Astrocyte of the hippocampus (primary cell): ENCODE results near the gene KRTAP4-5.
"Not testable (repeated sequence)": the region's sequence is repeated elsewhere in the genome, so short reads cannot be mapped to it uniquely, and the experiment has no call there.

Experiments used
- DNase-seq: peaks from one replicate; pipeline ENCODE4 v3.0.0; 2011; ENCODE audit warnings: low read depth, low spot score

Gene KRTAP4-5

DNA sequence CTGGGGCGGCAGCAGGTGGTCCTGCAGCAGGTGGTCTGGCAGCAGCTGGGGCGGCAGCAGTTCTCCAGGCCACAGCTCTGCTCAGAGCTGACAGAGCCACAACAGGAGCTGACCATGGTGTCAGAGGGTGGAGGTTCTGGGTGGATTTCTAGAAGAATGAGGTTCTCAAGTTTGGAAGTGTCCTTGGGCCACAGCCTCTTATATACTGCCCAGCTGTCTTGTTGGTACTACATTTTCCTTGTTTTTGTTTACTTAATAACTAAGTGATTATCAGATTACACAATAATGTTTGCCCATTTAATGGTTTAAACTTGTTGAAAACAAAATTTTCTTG lies at the start of gene KRTAP4-5:
Gene KRTAP4-5, minus strand, starts transcription at position 174 of the 334 bp plus-strand sequence. Its CDS starts 58 bp downstream, at position 116.
- DNase-seq, result no peak

DNA sequence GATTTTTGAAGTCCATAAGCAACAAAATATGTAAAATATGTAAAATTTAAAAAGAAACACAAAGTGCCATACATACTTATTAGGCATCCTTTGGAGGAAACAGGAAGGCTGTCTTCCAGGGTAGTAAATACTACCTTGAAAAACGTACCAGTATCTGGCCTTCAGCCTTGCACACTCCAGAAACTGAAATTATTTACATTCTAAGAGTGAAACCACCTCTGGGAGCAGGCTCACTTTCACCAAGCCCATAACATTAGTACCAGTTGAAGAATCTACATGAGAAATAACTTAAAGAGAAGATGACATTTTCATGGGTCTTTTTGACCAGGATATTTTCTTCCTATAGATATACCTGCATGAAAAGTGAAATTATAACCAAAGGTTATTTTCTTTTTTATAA lies 46.4 kb upstream of the KRTAP4-5 start:
- no peak for DNase-seq

DNA sequence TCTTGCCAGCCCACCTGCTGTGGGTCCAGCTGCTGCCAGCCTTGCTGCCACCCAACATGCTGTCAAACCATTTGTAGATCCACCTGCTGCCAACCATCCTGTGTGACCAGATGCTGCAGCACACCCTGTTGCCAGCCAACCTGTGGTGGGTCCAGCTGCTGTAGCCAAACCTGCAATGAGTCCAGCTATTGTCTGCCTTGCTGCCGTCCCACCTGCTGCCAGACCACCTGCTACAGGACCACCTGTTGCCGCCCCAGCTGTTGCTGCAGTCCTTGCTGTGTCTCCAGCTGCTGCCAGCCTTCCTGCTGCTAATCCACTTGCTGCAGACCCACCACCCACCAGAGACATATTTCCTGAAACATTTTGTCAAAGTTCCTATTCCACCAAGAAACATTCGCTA lies 40.7 kb upstream of the KRTAP4-5 start:
- no peak for DNase-seq

DNA sequence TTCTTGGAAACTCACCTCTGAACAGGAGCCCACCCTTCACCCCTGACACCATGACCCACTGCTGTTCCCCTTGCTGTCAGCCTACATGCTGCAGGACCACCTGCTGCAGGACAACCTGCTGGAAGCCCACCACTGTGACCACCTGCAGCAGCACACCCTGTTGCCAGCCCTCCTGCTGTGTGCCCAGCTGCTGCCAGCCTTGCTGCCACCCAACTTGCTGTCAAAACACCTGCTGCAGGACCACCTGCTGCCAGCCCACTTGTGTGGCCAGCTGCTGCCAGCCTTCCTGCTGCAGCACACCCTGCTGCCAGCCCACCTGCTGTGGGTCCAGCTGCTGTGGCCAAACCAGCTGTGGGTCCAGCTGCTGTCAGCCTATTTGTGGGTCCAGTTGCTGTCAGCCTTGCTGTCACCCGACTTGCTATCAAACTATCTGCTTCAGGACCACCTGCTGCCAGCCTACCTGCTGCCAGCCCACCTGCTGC lies 40.3 kb upstream of the KRTAP4-5 start, which contains the start of gene KRTAP9-1:
Gene KRTAP9-1, plus strand, starts transcription at position 51 of the 482 bp plus-strand sequence. Its CDS starts 0 bp downstream, at position 51.
- DNase-seq, result not testable (repeated sequence)

DNA sequence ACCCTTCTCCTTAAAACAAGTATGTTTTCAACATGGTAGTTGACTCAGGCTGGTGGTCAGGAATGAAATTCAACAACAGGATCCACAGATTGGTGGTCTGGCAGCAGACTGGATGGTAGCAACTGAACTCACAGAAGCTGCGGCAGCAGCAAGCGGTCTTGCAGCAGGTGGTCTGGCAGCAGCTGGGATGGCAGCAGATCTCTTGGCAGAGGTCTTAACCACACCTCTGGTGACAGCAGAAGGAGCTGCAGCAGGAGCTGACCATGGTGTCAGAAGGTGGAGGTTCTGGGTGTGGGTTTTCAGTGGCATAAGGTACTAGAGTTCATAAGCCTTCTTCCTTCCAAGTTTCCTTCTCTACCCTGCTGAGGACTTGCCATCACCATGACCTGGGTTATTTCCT lies 37.2 kb upstream of the KRTAP4-5 start:
- no peak for DNase-seq

DNA sequence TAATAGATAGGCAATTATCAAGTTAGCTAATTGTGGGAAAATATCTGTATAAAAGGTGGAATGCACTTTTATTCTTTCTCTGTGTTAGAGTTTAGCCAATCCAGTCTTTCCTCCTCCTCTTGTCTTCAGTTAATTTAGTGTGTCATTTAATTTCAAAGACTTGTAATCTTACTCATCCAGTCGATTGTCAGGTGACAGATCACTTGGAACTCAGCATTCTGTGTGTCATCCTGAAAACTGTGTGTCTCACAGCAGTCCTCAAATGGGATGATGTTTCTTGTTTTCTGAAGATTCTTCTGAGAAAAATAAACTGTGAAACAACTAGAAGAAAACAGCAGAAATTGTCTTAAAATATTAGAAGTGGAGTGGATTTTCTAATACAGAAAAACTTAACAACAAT lies 35.4 kb upstream of the KRTAP4-5 start:
- no peak for DNase-seq

DNA sequence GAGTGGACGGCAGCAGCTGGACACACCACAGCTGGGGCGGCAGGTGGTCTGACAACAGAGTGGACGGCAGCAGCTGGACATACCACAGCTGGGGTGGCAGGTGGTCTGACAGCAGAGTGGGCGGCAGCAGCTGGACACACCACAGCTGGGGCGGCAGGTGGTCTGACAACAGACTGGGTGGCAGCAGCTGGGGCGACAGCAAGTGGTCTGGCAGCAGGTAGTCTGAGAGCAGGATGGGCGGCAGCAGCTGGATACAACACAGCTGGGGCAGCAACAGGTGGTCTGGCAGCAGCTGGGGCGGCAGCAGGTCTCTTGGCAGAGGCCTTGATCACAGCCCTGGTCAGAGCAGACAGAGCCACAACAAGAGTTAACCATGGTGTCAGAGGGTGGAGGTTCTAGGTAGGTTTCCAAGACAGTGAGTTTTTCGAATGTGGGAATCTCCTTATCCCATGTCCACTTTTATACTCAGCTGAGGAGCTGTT lies 34.9 kb upstream of the KRTAP4-5 start, which contains the start of gene KRTAP4-1:
Gene KRTAP4-1, minus strand, starts transcription at position 432 of the 482 bp plus-strand sequence. Its CDS starts 57 bp downstream, at position 375.
- DNase-seq, result no peak

DNA sequence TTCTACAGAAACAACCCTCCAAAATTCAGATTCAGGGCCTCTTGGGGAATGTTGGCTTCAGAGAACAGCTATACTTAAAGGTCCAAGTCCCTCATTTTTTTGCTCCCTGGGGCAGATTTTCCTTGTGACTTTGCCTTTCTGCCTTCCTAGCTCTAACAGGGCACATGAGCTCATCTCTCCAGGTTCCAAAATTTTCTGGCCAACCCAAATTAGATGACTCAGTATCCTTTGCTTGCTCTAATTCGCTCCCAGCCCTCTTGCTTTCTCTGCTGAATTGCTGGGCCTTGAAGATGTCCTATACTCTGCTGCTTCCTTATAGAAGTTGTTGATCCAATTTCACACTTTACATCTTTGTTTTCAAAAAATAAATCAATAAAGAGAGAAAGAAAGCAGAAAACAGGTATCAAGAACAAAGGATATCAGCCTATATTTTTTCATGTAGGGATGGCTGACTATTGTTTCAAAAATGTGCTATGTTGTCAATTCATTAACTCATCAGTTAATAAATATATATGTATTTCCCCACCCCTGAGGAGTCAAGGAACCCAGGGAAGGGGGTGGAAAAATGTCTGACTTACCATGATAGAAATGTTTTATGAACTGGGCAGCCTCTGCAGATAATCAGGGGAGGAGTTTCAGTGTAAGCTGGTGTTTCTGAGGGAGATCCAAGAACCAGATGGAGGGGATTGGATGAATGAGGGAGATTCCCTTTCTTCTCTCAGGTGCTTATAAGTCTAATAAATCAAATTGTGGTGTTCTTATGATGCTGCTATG lies 29.4 kb upstream of the KRTAP4-5 start:
- DNase-seq, result no peak

DNA sequence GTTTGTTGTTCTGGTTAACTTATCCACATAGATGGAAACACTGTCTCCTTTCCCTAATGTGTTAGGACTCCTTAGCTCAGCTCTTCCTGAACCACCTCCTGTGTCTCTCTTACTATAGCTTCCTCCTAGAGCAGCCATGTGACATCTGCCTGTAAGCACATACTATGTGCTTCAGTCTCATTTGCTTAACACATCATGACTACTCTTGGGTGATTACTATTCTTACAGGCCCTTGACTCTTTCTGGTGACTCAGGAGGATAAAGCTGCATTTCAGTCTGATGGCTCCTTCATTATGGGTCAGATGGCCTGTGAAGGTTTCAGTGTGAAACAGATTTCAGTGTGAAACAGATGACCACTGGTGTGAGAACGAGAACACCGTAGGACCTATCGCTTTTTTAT lies 28.7 kb upstream of the KRTAP4-5 start:
- DNase-seq, result no peak

DNA sequence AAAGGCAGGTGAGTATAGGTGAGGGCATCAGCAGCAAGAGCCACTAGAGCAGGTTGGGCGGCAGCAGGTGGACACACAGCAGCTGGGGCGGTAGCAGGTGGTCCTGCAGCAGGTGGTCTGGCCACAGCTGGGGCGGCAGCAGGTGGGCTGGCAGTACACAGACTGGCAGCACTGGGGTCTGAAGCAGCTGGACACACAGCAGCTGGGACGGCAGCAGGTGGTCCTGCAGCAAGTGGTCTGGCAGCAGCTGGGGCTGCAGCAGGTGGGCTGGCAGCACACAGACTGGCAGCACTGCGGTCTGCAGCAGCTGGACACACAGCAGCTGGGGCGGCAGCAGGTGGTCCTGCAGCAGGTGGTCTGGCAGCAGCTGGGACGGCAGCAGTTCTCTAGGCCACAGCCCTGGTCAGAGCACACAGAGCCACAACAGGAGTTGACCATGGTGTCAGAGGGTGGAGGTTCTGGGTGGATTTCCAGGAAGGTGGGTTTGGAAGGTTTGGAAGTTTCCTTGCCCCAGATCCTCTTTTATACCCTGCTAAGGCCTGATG lies 28.2 kb upstream of the KRTAP4-5 start, which contains the start of gene KRTAP4-2:
Gene KRTAP4-2, minus strand, starts transcription at position 495 of the 545 bp plus-strand sequence. Its CDS starts 57 bp downstream, at position 438.
- no peak for DNase-seq

DNA sequence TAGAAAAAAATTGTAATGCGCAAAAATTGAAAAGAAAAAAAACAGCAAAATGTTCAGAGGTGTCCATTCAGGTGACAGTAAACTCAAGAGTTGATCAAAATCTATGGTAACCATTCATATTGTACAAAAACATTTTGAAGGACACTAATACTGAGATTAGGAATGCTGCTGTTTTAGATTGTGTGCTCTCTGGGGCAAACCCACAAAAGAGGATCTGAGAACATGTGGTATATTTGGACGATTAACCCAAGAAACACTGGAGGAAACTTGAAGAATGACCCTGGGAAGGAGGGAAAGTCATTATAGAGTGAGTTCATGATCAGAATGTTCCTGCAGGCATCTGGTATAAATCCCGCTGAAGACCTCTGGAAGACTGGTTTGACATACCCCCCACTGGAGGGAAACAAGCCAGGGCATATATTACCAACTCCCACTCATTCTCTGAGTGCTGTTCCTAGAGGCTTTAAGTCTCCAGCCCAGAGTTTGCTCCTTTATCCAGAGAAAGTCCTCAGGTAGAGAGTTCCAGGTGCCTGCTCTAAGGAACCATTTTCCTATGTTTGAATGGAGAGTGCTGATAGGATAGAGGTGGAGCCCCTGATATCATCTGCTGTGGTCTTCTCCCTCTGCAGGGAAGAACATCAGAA lies 27.2 kb upstream of the KRTAP4-5 start:
- no peak for DNase-seq

DNA sequence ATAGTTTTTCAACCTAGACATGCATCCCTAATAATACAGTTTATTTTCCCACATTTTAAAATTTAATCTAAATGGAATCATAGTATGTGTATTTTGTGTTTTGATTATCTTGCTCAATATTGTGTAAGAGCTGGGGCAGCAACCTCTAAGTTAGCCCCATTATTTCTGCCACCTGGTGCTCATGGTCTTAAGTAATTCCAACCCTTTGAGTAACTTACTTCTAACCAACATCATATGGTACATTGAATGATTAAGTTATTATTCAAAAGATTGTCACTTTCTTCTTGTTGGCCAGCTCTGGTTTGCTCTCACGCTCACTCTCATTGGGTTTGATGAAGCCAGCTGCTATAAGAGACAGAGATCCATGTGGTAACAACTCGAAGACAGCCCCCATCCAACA lies 22.3 kb upstream of the KRTAP4-5 start:
- DNase-seq, result no peak

DNA sequence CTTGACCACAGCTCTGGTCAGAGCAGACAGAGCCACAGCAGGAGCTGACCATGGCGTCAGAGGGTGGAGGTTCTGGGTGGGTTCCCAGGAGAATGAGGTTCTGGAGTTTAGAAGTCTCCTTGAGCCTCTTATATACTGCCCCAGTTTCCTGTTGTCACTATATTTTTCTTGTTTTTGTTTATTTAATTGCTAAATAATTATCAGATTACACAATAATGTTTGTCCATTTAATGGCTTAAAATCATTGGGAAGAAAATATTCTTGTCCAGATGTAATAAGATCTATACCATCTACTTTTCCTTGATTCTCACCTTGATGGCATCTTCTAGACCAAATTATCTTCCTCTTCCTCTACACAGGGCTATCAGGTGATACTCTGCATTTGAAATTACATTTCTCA lies 18.5 kb upstream of the KRTAP4-5 start, which contains the start of gene KRTAP4-3:
Gene KRTAP4-3, minus strand, starts transcription at position 101 of the 400 bp plus-strand sequence. Its CDS starts 49 bp downstream, at position 52.
- no peak for DNase-seq

DNA sequence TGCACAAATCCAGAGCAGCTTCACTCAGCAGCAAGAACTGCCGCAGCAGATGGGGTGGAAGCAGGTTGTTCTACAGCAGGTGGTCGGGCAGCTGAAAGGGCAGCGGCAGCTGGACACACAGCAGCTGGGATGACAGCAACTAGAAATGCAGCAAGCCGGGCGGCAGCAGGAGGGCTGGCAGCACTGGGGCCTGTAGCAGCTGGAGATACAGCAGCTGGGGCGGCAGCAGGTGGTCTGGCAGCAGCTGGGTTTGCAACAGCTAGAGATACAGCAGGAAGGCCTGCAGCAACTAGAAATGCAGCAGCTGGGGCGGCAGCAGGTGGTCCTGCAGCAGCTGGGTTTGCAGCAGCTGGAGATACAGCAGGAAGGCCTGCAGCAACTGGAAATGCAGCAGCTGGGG lies 17.9 kb upstream of the KRTAP4-5 start:
- DNase-seq, result no peak

DNA sequence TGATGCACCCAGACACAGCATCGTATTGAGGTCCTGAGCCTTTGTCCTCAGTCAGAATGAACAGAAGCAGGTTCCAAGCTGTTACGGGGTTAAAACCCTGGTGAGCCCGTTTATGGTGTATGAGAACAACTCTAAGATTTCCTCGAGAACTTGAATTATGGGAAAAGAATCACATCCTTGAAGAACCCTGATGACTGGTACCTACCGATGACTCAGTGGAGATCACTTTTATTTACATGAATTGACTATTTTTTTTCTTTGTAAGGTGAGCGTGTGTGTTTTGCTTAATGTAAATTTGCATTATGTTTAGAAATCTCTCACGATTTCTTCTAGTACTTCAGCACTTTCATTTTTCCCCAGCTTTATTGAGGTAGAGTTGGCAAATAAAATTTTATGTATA lies 14.2 kb upstream of the KRTAP4-5 start:
- DNase-seq, result no peak

DNA sequence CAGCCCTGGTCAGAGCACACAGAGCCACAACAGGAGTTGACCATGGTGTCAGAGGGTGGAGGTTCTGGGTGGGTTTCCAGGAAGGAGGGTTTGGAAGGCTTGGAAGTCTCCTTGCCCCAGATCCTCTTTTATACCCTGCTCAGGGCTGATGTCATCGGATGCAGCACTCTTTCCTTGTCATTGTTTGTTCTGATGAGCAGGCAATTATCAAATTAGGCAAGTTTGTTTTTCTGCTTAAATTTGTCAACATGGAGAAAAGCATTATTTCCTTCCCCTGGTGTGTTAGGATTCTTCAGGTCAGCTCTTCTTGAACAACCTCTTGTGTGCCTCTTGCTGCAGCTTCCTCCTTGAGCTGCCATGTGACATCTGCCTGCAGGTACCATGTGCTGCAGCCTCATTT lies 11.0 kb upstream of the KRTAP4-5 start, which contains the start of gene KRTAP4-4:
Gene KRTAP4-4, minus strand, starts transcription at position 101 of the 400 bp plus-strand sequence. Its CDS starts 57 bp downstream, at position 44.
- DNase-seq, result no peak

DNA sequence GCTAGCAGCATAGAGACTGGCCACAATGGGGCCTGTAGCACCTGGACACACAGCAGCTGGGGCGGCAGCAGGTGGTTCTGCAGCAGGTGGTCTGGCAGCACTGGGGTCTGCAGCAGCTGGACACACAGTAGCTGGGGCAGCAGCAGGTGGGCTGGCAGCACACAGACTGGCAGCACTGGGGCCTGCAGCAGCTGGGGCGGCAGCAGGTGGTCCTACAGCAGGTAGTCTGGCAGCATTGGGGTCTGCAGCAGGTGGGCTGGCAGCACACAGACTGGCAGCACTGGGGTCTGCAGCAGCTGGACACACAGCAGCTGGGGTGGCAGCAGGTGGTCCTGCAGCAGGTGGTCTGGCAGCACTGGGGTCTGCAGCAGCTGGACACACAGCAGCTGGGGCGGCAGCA lies 10.6 kb upstream of the KRTAP4-5 start:
- DNase-seq, result not testable (repeated sequence)

DNA sequence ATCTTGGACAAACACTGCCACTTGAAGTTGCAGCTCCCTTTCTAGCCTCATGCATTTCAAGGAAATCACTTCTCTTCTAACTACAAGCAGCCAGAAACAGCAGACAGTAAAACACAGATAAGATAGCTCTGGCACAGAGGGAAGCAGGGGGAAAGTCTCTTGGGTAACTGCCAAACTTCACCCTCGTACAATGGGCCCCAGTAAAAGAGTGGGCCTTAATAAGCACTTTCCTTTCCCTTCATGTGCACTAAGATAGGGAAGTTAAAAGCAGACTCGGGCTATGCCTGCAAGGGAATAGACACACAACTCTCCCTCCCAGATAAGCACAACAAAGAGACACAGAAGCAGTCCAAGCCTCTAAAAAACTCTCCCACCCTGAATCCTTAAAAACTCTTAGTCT lies 4.2 kb upstream of the KRTAP4-5 start:
- DNase-seq, result no peak

DNA sequence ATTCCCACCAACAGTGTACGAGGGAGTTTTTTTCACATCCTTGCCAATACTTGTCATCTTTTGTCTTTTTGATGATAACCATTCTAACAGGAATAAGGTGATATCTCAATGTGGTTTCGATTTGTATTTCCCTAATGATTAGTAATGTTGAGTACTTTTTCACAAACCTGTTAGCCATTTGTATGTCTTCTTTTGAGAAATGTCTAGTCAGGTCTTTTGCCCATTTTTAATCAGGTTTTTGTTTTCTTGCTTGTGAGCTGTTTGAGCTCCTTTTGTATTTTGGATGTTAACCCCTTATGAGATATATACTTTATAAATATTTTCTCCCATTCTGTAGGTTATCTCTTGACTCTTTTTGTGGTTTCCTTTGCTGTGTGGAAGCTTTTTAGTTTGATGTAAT lies 1.9 kb upstream of the KRTAP4-5 start:
- DNase-seq, result no peak

DNA sequence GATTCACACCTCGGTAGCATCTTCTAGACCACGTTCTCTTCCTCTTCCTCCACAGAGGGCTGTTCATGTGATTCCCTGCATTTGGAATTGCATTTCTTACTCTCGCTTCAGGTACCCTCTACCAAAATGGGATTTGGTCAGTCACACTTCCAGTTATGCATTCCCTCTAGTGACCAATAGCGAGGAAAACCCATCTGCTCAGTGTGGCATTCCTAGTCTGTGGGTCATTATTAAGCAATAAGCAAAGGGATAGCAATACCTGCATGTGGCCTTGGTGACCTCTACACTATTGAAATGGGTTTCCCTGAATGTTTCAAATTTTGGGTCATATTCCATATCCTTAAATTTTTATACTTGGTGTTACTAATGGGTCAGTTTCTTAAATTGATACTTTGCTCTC lies 401 bp upstream of the KRTAP4-5 start:
- no peak for DNase-seq

DNA sequence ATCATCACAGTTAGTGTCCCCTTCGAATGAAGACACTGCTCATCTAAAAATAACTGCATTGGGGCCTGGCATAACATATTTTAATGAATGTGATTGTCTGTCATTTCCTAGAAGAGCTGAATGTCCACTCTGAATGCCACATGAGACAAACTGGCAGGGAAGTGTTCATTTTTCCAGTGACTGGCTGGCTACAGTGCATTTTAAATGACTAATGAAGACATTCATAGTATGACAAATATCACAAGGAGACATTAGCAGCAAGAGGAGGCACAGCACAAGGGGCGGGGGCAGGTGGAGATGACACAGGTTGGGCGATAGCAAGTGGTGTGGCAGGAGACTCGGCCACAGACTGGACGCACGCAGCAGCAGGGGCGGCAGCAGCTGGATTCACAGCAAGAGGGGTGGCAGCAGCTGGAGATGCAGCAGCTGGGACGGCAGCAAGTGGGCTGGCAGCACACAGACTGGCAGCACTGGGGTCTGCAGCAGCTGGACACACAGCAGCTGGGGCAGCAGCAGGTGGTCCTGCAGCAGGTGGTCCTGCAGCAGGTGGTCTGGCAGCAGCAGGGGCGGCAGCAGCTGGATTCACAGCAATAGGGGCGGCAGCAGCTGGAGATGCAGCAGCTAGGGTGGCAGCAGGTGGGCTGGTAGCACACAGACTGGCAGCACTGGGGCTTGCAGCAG lies 514 bp downstream of the KRTAP4-5 start:
- DNase-seq, result not testable (repeated sequence)
